GM12801 (cell line): Measurements from ENCODE around the gene ROMO1.

ENCODE experiments used
- TF ChIP-seq, protein P1 (sequence below): IDR thresholded peaks from one replicate; pipeline ENCODE4 v1.5.1; 2011; ENCODE audit warnings: control low read depth; ENCODE audit not compliant: insufficient read length; ENCODE audit errors: extremely low read depth

ROMO1 gene

DNA sequence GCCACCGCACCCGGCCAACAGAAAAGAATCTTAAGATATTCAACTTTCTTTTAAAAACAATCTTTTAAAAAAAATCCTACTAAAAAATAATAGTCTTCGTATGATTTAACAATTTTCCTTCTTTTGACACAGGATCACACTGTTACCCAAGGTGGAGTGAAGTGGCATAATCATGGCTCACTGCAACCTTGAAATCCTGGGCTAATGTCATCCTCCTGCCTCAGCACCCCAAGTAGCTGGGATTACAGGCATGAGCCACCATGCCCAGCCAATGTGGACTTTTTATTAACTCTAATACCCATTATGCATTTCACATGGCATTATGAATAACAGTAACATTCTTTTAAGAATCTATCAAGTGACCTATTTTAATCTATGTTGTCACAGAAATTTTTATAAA lies 22.0 kb downstream of the ROMO1 start:
- TF ChIP-seq, protein P1, sequence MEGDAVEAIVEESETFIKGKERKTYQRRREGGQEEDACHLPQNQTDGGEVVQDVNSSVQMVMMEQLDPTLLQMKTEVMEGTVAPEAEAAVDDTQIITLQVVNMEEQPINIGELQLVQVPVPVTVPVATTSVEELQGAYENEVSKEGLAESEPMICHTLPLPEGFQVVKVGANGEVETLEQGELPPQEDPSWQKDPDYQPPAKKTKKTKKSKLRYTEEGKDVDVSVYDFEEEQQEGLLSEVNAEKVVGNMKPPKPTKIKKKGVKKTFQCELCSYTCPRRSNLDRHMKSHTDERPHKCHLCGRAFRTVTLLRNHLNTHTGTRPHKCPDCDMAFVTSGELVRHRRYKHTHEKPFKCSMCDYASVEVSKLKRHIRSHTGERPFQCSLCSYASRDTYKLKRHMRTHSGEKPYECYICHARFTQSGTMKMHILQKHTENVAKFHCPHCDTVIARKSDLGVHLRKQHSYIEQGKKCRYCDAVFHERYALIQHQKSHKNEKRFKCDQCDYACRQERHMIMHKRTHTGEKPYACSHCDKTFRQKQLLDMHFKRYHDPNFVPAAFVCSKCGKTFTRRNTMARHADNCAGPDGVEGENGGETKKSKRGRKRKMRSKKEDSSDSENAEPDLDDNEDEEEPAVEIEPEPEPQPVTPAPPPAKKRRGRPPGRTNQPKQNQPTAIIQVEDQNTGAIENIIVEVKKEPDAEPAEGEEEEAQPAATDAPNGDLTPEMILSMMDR: no peak

DNA sequence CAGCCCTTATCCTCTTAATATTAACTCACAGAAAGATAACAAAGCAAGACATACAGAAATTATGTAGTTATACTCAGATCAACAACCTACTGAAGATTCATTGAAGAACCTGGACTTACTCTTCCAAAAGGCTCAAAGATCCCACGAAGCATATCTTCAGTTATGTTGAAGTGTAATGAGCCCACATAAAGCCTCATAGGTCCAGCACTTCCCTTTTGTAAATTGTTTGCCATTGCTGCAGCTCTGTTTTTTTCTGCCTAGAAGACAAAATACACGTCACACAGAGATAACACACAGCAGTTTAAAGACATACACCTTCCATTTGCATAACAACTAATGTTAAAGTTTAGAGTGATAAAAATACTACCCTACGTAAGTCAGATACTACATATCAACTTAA lies 22.4 kb downstream of the ROMO1 start:
- TF ChIP-seq, protein P1: no peak

DNA sequence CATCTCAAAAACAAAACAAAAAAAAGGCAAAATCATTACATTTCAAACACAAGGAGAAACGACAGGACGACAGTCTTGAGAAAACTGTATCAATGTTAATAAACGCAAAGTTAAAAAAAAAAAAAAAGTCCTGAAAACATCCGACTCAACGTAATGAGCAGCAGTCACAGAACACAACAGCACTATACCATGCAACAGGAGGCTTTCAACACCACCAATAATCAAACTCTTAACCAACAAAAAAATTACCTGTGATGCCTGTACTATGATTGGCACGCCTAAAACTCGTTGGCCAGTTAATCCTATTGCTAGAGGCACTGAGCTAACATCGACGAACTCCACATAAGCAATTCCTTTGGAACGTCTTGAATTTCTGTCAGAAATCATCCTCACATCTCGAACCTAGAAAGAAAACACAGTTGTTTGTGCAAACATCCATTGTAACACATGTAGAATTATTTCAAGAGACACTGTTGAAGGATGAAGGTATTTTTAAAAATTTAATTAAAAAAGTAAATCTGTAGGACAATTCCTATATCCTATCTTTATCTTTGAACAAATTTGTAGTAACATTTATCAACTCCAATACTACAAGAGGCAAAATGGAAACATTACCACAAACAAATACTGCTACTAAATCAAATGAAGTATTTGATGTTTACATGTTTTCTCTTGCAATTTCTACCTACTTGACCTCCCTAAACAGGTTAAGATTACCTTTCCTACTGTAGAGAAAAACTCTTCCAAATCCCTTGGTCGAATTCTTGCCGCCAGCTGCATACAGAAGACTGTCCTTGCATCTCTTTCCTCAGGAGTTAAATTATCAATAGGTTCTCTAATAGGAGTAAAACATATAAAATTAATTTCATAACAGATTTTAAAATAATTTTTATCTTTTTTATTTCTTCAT lies 25.4 kb downstream of the ROMO1 start:
- TF ChIP-seq, protein P1: no peak

DNA sequence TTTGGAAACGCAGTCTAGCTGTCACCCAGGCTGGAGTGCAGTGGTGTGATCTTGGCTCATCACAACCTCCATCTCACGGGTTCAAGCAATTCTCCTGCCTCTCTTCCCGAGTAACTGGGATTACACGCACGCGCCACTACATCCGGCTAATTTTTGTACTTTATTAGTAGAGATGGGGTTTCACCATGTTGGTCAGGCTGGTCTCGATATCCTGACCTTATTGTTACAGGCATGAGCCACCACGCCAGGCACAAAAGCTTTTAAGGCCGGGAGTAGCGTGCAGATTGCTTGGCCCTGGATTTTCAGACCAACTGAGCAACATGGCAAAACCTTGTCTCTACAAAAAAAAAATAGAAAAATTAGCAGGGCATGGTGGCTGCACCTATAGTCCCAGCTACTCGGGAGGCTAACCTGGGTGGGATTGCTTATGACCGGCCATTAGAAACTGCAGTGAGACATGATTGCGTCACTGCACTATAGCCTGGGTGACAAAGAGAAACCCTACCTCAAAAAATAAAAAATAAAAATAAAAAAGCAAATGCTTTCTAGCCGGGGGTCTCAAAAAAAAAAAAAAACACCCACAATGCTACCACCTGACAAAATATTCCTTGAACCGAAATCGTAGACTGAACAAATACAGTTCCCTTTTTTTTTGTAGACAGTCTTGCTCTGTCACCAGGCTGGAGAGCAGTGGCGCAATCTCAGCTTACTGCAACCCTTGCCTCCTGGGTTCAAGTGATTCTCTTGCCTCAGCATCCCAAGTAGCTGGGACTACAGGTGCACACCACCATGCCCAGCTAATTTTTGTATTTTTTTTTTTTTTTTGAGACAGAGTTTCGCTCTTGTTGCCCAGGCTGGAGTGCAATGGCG lies 27.9 kb downstream of the ROMO1 start:
- TF ChIP-seq, protein P1: no peak

DNA sequence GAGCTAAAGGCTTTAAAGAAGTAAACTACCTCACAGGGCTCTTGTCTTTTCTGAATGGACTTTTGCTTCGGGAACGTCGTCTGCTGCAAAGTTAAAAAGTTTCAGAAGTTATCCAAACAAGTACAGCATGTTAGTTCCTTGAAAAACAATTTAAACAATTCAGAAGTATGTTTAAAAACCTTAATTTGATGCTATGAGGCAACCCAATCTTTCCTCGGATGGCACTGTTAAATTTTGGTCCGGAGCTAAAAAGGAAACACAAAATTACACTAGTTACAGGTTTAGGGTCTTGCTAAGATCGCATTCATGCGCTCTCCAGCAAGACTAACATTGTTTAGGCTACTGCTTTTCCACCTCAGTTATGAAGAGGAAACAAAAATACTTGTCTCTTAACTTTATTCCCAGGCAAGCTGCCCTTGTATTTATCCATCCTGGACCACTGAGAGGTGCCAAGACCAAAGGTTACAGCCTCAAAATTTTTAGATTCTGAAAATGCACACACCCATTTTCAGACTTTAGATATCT lies 30.1 kb downstream of the ROMO1 start:
- TF ChIP-seq, protein P1: no peak

DNA sequence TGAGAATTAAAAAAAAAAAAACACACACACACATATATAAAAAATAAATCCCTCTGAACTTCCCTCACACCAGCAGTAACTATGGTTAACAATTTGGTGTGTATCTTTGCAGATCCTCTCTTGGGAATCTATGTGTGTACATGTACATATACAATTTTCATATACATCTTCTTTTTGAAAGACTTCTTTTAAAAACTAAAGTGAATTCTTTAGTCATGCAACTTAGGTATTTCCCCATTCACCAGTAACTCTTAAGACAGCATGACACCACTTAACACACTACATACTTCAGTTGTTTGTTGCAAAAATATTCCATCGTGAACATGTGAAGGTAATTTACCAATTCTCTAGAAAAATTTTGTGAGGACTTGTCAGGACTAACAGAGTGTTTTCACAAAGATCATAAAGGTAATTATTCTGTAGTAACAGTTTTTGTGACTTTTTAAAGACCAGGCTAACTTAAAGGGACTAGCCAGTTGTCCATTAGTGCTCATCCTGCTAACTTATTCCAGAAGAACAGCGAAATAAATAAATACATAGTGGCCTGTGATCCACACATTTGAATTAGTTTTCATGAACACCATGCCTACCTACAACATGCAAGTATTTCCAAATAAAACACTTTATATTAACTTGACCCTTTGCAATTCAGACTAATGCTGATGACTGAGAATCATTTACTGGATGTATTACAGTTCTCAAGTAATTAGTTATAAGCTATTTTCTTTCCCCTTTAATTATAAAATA lies 30.8 kb downstream of the ROMO1 start:
- TF ChIP-seq, protein P1: no peak
